Prostate gland (tissue), 2 donors: ENCODE measurements around the gene CCNB3.

Experiments
- POLR2A ChIP-seq: fragments of 450-650 bp; IDR thresholded peaks from one replicate; pipeline ENCODE4 v1.6.1; 2016; ENCODE audit warnings: antibody characterized with exemption, mild to moderate bottlenecking
- POLR2AphosphoS5 ChIP-seq: sonication (generic); formaldehyde crosslinking; IDR thresholded peaks from one replicate; pipeline ENCODE4 v1.6.1; 2017; ENCODE audit warnings: antibody characterized with exemption
- TF ChIP-seq, protein P1 (sequence below), 4 experiments: fragments of 200-600 bp in 2 of 4; fragments of 450-650 bp in 2 of 4; sonication (generic) in 2 of 4; IDR thresholded peaks; 1 replicate in 3 of 4; 2 replicates in 1 of 4; pipeline ENCODE4 v1.5.1; 2016 to 2019; ENCODE audit warnings: antibody characterized with exemption in 4 of 4, mild to moderate bottlenecking in 2 of 4, moderate library complexity in 2 of 4

GRCh38 chrX:50169717-50170116, 34.8 kb upstream of the CCNB3 start:
- no peak for TF ChIP-seq POLR2A
- TF ChIP-seq, protein P1, sequence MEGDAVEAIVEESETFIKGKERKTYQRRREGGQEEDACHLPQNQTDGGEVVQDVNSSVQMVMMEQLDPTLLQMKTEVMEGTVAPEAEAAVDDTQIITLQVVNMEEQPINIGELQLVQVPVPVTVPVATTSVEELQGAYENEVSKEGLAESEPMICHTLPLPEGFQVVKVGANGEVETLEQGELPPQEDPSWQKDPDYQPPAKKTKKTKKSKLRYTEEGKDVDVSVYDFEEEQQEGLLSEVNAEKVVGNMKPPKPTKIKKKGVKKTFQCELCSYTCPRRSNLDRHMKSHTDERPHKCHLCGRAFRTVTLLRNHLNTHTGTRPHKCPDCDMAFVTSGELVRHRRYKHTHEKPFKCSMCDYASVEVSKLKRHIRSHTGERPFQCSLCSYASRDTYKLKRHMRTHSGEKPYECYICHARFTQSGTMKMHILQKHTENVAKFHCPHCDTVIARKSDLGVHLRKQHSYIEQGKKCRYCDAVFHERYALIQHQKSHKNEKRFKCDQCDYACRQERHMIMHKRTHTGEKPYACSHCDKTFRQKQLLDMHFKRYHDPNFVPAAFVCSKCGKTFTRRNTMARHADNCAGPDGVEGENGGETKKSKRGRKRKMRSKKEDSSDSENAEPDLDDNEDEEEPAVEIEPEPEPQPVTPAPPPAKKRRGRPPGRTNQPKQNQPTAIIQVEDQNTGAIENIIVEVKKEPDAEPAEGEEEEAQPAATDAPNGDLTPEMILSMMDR (IDR thresholded peaks at IDR 0.05), result no peak
- no peak for TF ChIP-seq POLR2AphosphoS5
